SK-N-SH treated with all-trans-retinoic acid at 6 μM for 48 hours (cell line): ENCODE data around the gene FLT3LG.

Experiments used
- ARNTL ChIP-seq: fragments of 450-650 bp; formaldehyde crosslinking; IDR thresholded peaks from 2 replicates; pipeline ENCODE4 v1.5.0; 2020; ENCODE audit warnings: low read depth, mild to moderate bottlenecking, moderate library complexity, borderline replicate concordance
- BACH2 ChIP-seq: fragments of 250-450 bp; sonication (Bioruptor Pico); IDR thresholded peaks from 2 replicates; pipeline ENCODE4 v1.9.0; 2021; ENCODE audit warnings: mild to moderate bottlenecking, borderline replicate concordance
- GLIS3 ChIP-seq: fragments of 250-450 bp; sonication (Bioruptor Pico); IDR thresholded peaks from 2 replicates; pipeline ENCODE4 v1.5.0; 2020; ENCODE audit warnings: mild to moderate bottlenecking, moderate library complexity
- TOX ChIP-seq: fragments of 250-450 bp; sonication (Bioruptor Pico); IDR thresholded peaks from 2 replicates; pipeline ENCODE4 v1.8.0; 2021; ENCODE audit warnings: mild to moderate bottlenecking, moderate library complexity, borderline replicate concordance
- ZC3H10 ChIP-seq: fragments of 250-450 bp; sonication (Bioruptor Pico); IDR thresholded peaks from 2 replicates; pipeline ENCODE4 v1.5.1; 2021; ENCODE audit warnings: mild to moderate bottlenecking, moderate library complexity
- ZFP3 ChIP-seq: fragments of 250-450 bp; sonication (Bioruptor Pico); IDR thresholded peaks from 2 replicates; pipeline ENCODE4 v1.5.0; 2020; ENCODE audit warnings: mild to moderate bottlenecking, moderate library complexity
- ZFP30 ChIP-seq: fragments of 450-650 bp; formaldehyde crosslinking; IDR thresholded peaks from 2 replicates; pipeline ENCODE4 v1.5.0; 2022; ENCODE audit warnings: mild to moderate bottlenecking, moderate library complexity
- TF ChIP-seq, protein P1 (sequence below): fragments of 250-450 bp; sonication (Bioruptor Pico); IDR thresholded peaks from 2 replicates; pipeline ENCODE4 v1.8.0; 2020; ENCODE audit warnings: mild to moderate bottlenecking, moderate library complexity, borderline replicate concordance
- TF ChIP-seq, protein P2 (sequence below): fragments of 250-450 bp; sonication (Bioruptor Pico); IDR thresholded peaks from 2 replicates; pipeline ENCODE4 v1.5.1; 2020; ENCODE audit warnings: low read depth, mild to moderate bottlenecking, moderate library complexity

DNA sequence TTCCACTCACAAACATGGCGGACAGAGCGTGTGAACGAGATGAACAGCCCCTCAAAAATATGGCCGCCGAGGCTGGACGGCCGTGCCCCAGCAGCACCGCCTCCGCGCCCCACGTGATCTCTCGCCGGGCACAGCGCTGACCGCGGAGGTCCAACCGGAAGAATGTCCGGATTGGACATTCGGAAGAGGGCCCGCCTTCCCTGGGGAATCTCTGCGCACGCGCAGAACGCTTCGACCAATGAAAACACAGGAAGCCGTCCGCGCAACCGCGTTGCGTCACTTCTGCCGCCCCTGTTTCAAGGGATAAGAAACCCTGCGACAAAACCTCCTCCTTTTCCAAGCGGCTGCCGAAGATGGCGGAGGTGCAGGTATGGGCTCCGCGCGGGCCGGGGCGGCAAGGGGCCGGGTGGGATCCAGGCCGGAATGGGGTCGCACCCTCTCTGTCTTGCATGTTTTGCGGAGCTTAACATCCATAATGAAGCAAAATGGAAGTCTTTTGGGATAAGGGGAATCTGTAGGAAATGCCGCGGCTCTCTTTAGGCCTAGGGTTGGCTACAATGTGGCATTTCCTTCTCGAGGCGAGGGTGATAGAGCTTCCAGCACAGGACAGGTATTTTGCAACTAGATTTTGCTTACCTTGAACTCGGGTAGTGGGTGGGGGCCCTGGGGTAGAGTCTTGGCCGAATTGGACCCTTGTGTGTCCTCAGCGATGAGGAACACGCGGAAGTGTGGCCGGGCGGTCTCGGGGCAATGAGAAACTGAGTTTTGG lies 13.4 kb downstream of the FLT3LG start, which contains the start of gene RPL13A:
- TF ChIP-seq GLIS3: no peak; the same call in 1 of the 2 replicates
- no peak for TF ChIP-seq ARNTL (CRISPR knock-in tag)
- no peak for TF ChIP-seq ZFP3 (CRISPR knock-in tag)
- TF ChIP-seq, protein P1, sequence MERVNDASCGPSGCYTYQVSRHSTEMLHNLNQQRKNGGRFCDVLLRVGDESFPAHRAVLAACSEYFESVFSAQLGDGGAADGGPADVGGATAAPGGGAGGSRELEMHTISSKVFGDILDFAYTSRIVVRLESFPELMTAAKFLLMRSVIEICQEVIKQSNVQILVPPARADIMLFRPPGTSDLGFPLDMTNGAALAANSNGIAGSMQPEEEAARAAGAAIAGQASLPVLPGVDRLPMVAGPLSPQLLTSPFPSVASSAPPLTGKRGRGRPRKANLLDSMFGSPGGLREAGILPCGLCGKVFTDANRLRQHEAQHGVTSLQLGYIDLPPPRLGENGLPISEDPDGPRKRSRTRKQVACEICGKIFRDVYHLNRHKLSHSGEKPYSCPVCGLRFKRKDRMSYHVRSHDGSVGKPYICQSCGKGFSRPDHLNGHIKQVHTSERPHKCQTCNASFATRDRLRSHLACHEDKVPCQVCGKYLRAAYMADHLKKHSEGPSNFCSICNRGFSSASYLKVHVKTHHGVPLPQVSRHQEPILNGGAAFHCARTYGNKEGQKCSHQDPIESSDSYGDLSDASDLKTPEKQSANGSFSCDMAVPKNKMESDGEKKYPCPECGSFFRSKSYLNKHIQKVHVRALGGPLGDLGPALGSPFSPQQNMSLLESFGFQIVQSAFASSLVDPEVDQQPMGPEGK (CRISPR knock-in tag): no peak
- TF ChIP-seq, protein P2, sequence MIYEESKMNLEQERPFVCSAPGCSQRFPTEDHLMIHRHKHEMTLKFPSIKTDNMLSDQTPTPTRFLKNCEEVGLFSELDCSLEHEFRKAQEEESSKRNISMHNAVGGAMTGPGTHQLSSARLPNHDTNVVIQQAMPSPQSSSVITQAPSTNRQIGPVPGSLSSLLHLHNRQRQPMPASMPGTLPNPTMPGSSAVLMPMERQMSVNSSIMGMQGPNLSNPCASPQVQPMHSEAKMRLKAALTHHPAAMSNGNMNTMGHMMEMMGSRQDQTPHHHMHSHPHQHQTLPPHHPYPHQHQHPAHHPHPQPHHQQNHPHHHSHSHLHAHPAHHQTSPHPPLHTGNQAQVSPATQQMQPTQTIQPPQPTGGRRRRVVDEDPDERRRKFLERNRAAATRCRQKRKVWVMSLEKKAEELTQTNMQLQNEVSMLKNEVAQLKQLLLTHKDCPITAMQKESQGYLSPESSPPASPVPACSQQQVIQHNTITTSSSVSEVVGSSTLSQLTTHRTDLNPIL (CRISPR knock-in tag): no peak
- no peak for TF ChIP-seq ZC3H10 (CRISPR knock-in tag)
- TF ChIP-seq TOX (CRISPR knock-in tag): no peak
- TF ChIP-seq BACH2: no peak
- no peak for TF ChIP-seq ZFP30
